Adrenal gland (tissue), 12 donors: ENCODE data around the gene PCSK6. TPM values are rescaled to one million over a fixed set of nuclear protein-coding genes. Genes with fewer than 3 reads are reported as not detected.

Source experiments
- DNase-seq, 7 donors: peaks; one replicate each; pipeline ENCODE4 v3.0.0-alpha.2; 2019 to 2020
- H3K27ac ChIP-seq, 5 donors: fragments of 200-600 bp; sonication (generic) in 4 of 5; 1 replicate in 3 of 5; 2 replicates in 2 of 5; pipeline versions ENCODE4 v1.5.1 to v1.8.0; 2016 to 2020; ENCODE audit warnings: mild to moderate bottlenecking in 1 of 5
- H3K27me3 ChIP-seq: fragments of 200-600 bp; 2 replicates; pipeline ENCODE4 v1.8.0; 2021
- H3K36me3 ChIP-seq, 2 donors: fragments of 200-600 bp; replicated peaks in 1 of 2; 1 replicate in 1 of 2; 2 replicates in 1 of 2; pipeline versions ENCODE4 v1.5.1 to v1.8.0; 2018 to 2022
- H3K4me1 ChIP-seq, 2 donors: fragments of 200-600 bp; replicated peaks in 1 of 2; 1 replicate in 1 of 2; 2 replicates in 1 of 2; pipeline versions ENCODE4 v1.5.1 to v1.8.0; 2018 to 2021
- H3K4me3 ChIP-seq, 4 donors: fragments of 200-600 bp; sonication (generic) in 3 of 4; one replicate each; pipeline ENCODE4 v1.5.1; 2016 to 2018
- H3K9me3 ChIP-seq, 3 donors: fragments of 200-600 bp; sonication (generic) in 1 of 3; replicated peaks in 1 of 3; 1 replicate in 2 of 3; 2 replicates in 1 of 3; pipeline versions ENCODE4 v1.5.1 to v1.8.0; 2016 to 2021
- CTCF ChIP-seq, 6 experiments: fragments of 450-650 bp in 4 of 6; fragments of 200-600 bp in 2 of 6; sonication (generic) in 1 of 6; IDR thresholded peaks; 1 replicate in 5 of 6; 2 replicates in 1 of 6; pipeline versions ENCODE4 v1.5.1 to v1.8.0; 2016 to 2021; ENCODE audit warnings: antibody characterized with exemption in 6 of 6, mild to moderate bottlenecking in 2 of 6, moderate library complexity in 1 of 6
- POLR2A ChIP-seq, 2 donors: fragments of 450-650 bp; IDR thresholded peaks; one replicate each; pipeline ENCODE4 v1.6.1; 2017; ENCODE audit warnings: antibody characterized with exemption in 2 of 2, mild to moderate bottlenecking in 2 of 2, moderate library complexity in 1 of 2
- WGBS, 4 donors: extraction: QIAGEN DNeasy Blood & Tissue Kit in 2 of 4; methylation state at CpG; one replicate each; pipeline versions ENCODE4 v1.1.5 to v1.1.7; 2013 to 2017; 5-methylcytosine and 5-hydroxymethylcytosine counted together
- intact Hi-C, 2 donors: fragments of 100-400 bp; cut with DNase I; formaldehyde crosslinking; loops; one replicate each; pipeline versions ENCODE4 v1.14.1 to v1.15.0; 2022 to 2023
- polyA plus RNA-seq, 3 donors: library from polyadenylated mRNA; stranded (reverse); fragments of 200-250 nt in 2 of 3; fragments of 350-450 nt in 1 of 3; fragmentation: Illumina TruSeq in 1 of 3; extraction: RNeasy Lipid Tissue Mini Kit (QIAGEN cat#74804) in 1 of 3; gene quantifications; one replicate each; pipeline ENCODE4 v1.2.3, GENCODE V29; 2013 to 2014
- total RNA-seq, 9 donors: library from RNA; depleted of rRNA in 4 of 9; stranded (reverse); fragments of >200 nt in 4 of 9; fragments of 120-200 nt in 1 of 9; fragmentation: NEBNext Ultra II Directional in 1 of 9; extraction: Animal tissue kit (Norgen Biotek cat#: 25700) in 1 of 9; gene quantifications; one replicate each; pipeline versions ENCODE4 v1.1.0 to v1.2.4, GENCODE V29; 2013 to 2023
- donor health status: healthy with polysubstance abuse.
- donor health status: Bipolar disorder and iron deficiency.
- donor health status: DM: yes; HTN: yes; CAD: no.
- donor health status: DM: no; HTN: no; CAD: no.
- donor health status: DM: no; HTN: no; CAD: no.
- donor health status: DM: yes; HTN: yes; CAD: no.

PCSK6 gene
- total and polyA plus RNA-seq, 12 donors = 0.88 to 53.0 (median 5.6) TPM

GRCh38 chr15:101449471-101450402, 39.8 kb downstream of the PCSK6 start:
- H3K36me3 ChIP-seq = no peaks in the 10 kb centered on the region
- no peak overlapping the region for H3K4me3 ChIP-seq
- no peaks in the 10 kb centered on the region for H3K27me3 ChIP-seq
- no peak for TF ChIP-seq POLR2A (IDR thresholded peaks at IDR 0.05)
- no peak for TF ChIP-seq CTCF (IDR thresholded peaks at IDR 0.05)
- no peak for DNase-seq
- H3K27ac ChIP-seq = no peak overlapping the region
- H3K9me3 ChIP-seq = no peaks in the 10 kb centered on the region
- H3K4me1 ChIP-seq = peaks cover 14 to 27% of the 10 kb centered on the region in 2 donors
- intact Hi-C loops = no loop called here
- WGBS, 4 donors = 89 to 91% (median 90%) methylated on average over 16 to 21 of the region's 21 CpGs

GRCh38 chr15:101448336-101448735, 41.2 kb downstream of the PCSK6 start:
- H3K36me3 ChIP-seq = no peaks in the 10 kb centered on the region
- no peaks in the 10 kb centered on the region for H3K9me3 ChIP-seq
- peaks cover 14 to 27% of the 10 kb centered on the region in 2 donors for H3K4me1 ChIP-seq
- H3K4me3 ChIP-seq = no peak overlapping the region
- DNase-seq = no peak
- TF ChIP-seq POLR2A (IDR thresholded peaks at IDR 0.05) (no peak), CTCF (IDR thresholded peaks at IDR 0.05) (no peak)
- WGBS, 4 donors = 91 to 95% (median 93%) methylated on average over 3 of the region's 3 CpGs
- H3K27ac ChIP-seq = no peak overlapping the region
- H3K27me3 ChIP-seq = no peaks in the 10 kb centered on the region
- intact Hi-C loops = no loop called here

GRCh38 chr15:101447561-101448071, 41.9 kb downstream of the PCSK6 start:
- no peak for DNase-seq
- no peak for TF ChIP-seq POLR2A (IDR thresholded peaks at IDR 0.05)
- no peak for TF ChIP-seq CTCF (IDR thresholded peaks at IDR 0.05)
- H3K36me3 ChIP-seq = no peaks in the 10 kb centered on the region
- H3K4me3 ChIP-seq = no peak overlapping the region
- intact Hi-C loops = no loop called here
- no peak overlapping the region for H3K27ac ChIP-seq
- H3K9me3 ChIP-seq = no peaks in the 10 kb centered on the region
- no peaks in the 10 kb centered on the region for H3K27me3 ChIP-seq
- WGBS, 4 donors = 94 to 98% (median 96%) methylated on average over 11 to 20 of the region's 20 CpGs
- peaks cover 14 to 27% of the 10 kb centered on the region in 2 donors for H3K4me1 ChIP-seq

- peak overlapping the region in 1 of 5 donors; percentile 27 for H3K27ac ChIP-seq
- WGBS, 4 donors = 83 to 96% (median 84%) methylated on average over 1 to 2 of the region's 2 CpGs; no CpG with 5 or more reads in 1 of the 4 donors
- intact Hi-C loops = no loop called here
Observed at GRCh38 chr15:101447168-101447533, 42.4 kb downstream of the PCSK6 start.

More at GRCh38 chr15:101447168-101447533, 42.4 kb downstream of the PCSK6 start:
- Histone ChIP-seq H3K4me3 (no peak overlapping the region), H3K27me3 (no peaks in the 10 kb centered on the region), H3K36me3 (no peaks in the 10 kb centered on the region), H3K4me1 (peaks cover 14 to 24% of the 10 kb centered on the region in 2 donors), H3K9me3 (no peaks in the 10 kb centered on the region)
- TF ChIP-seq POLR2A (IDR thresholded peaks at IDR 0.05) (no peak), CTCF (IDR thresholded peaks at IDR 0.05) (no peak)
- no peak for DNase-seq
